Stimulated activated CD8-positive, alpha-beta memory T cell treated with anti-CD3 and anti-CD28 coated beads, Interleukin-12 subunit alpha, Interleukin-12 subunit beta, amount 100 ng/mL, for 4 hours (primary cell): ENCODE results near the gene DDX6.
"Not testable (repeated sequence)": the region's sequence is repeated elsewhere in the genome, so short reads cannot be mapped to it uniquely, and the experiment has no call there.

Experiments
- DNase-seq: peaks from one replicate; pipeline ENCODE4 v3.0.0-alpha.2; 2020; ENCODE audit warnings: low read depth

The DDX6 gene

GRCh38 chr11:118791111-118791960, at the start of gene DDX6:
TSS of gene DDX6 (minus strand) at chr11:118791164. CDS start at chr11:118786251, 4,913 bp downstream.
- DNase-seq = peak; percentile 84

GRCh38 chr11:118838905-118839553, 48.1 kb upstream of the DDX6 start:
- no peak for DNase-seq

GRCh38 chr11:118837868-118838267, 46.9 kb upstream of the DDX6 start:
- no peak for DNase-seq

- DNase-seq = no peak
Observed at GRCh38 chr11:118834427-118835028, 43.6 kb upstream of the DDX6 start.

GRCh38 chr11:118827118-118827517, 36.2 kb upstream of the DDX6 start:
- DNase-seq = no peak

GRCh38 chr11:118822936-118823510, 32.1 kb upstream of the DDX6 start:
- DNase-seq = not testable (repeated sequence)

- no peak for DNase-seq
Observed at GRCh38 chr11:118820412-118821357, 29.7 kb upstream of the DDX6 start.

GRCh38 chr11:118820025-118820379, 29.0 kb upstream of the DDX6 start:
- DNase-seq = not testable (repeated sequence)

GRCh38 chr11:118819334-118820024, 28.5 kb upstream of the DDX6 start:
- DNase-seq = no peak

GRCh38 chr11:118818130-118818529, 27.2 kb upstream of the DDX6 start:
- DNase-seq = no peak

- no peak for DNase-seq
Observed at GRCh38 chr11:118813551-118813950, 22.6 kb upstream of the DDX6 start.

- no peak for DNase-seq
Observed at GRCh38 chr11:118812485-118812884, 21.5 kb upstream of the DDX6 start.

GRCh38 chr11:118807800-118808778, 17.1 kb upstream of the DDX6 start:
- no peak for DNase-seq

- no peak for DNase-seq
Observed at GRCh38 chr11:118806400-118806799, 15.4 kb upstream of the DDX6 start.

GRCh38 chr11:118804094-118804493, 13.1 kb upstream of the DDX6 start:
- DNase-seq = no peak

GRCh38 chr11:118799372-118799771, 8.4 kb upstream of the DDX6 start:
- no peak for DNase-seq

- DNase-seq = no peak
Observed at GRCh38 chr11:118797510-118797909, 6.5 kb upstream of the DDX6 start.

- peak; percentile 19 for DNase-seq
Observed at GRCh38 chr11:118792570-118793124, 1.7 kb upstream of the DDX6 start.

- DNase-seq = peak; percentile 23
Observed at GRCh38 chr11:118791961-118792569, 1.1 kb upstream of the DDX6 start.
